GM04503 (cell line): Measurements from ENCODE around the gene FUT4.
"Not testable (repeated sequence)": the region's sequence is repeated elsewhere in the genome, so short reads cannot be mapped to it uniquely, and the experiment has no call there.

Experiments used
- DNase-seq: peaks from one replicate; pipeline ENCODE4 v3.0.0-alpha.2; 2012; ENCODE audit warnings: low read depth

Gene FUT4

DNA sequence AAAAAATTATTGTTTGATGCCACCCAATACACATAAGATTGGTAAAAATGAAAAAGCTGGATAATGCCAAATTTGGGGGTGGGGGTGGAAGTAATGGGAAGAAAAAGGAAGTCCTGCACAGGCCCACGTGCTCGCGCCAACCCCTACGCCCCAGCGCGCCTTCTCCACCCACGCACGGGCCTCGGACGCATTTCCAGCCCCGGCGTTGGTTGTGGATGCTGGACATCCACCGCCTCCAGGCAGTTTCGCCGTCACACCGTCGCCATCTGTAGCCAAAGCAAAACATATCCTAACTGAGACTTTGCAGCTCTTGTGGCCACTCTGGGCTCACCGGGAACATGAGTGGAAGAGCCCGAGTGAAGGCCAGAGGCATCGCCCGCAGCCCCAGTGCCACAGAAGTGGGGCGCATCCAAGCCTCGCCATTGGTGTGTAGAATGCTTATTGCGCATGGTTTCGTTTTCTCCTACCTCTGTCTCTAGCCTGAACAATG lies 23.5 kb downstream of the FUT4 start, which contains the start of gene PIWIL4:
Gene PIWIL4 (plus strand): TSS at position 188 of the 490 bp plus-strand sequence. CDS start 151 bp downstream, at position 339.
- DNase-seq: no peak

DNA sequence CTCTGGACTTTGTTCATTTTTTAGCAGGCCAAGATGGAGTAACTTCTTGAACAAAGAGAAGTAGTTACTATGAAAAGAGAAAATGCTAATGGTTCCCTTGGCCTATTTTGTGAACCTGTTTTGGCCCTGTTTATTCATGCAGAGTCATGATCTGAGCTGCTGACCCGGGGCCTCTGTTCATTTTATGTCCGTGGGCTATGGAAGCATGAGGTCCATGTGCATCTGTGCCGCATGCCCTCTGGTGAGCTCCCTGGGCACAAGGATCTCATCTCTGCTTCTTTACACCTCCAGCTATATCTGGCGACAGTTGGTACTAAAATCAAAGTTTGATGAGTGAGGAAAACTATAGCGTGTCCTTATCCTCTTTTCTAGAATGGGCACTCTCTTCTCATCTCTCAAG lies 24.5 kb downstream of the FUT4 start:
- DNase-seq: no peak

DNA sequence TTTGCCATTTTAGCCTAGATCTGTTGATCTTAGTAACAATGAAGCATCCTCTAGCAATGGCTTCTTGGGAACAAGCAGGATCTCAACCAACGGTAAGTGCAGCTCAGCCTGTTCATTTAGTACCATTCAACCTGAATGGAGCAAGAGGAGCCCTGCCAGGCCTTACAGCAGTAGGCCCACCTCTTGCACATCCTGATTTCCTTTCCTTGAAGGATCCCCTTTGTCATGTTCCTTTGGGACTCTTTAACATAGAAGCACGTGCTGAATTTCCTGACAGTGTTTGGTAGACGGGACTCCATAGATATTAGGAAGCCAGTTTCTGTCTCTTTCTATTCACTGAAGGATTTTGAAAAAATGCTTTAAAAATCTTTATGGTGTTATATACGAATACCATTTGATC lies 25.0 kb downstream of the FUT4 start:
- DNase-seq: no peak

DNA sequence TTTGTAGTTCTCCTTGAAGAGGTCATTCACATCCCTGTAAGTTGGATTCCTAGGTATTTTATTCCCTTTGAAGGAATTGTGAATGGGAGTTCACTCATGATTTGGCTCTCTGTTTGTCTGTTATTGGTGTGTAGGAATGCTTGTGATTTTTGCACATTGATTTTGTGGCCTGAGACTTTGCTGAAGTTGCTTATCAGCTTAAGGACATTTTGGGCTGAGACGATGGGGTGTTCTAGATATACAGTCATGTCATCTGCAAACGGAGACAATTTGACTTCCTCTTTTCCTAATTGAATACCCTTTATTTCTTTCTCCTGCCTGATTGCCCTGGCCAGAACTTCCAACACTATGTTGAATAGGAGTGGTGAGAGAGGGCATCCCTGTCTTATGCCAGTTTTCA lies 29.3 kb downstream of the FUT4 start:
- not testable (repeated sequence) for DNase-seq

DNA sequence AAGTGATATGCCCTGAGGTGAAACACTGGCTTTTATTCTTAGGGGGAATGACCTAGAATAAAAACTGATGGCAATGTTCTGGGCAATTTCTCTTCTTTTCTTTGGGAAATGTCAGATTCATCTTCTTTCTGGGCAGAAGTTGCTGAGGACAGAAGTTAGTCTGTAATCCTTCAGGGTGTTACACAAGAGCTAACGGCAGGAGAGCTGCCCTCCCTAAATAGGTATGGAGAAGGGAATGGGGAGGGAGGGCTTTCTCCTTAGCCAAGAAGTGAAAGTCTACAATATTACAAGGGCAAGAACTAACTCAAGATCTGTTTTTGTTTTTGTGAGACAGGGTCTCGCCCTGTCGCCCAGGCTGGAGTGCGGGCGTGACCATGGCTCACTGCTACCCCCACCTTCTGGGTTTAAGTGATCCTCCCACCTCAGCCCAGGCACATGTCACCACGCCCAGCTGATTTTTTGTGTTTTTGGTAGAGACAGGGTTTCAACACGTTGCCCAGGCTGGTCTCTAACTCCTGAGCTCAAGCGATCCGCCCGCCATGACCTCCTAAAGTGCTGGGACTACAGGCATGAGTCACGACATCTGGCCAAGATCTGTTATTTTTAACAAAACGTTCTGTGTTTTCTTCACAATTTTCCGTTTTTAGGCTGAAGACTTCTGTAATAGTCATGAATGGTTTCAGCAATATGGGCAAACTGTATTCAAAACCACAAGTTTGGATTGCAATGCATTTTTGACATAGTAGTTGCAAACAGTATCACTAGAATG lies 30.7 kb downstream of the FUT4 start:
- DNase-seq: peak; percentile 73

DNA sequence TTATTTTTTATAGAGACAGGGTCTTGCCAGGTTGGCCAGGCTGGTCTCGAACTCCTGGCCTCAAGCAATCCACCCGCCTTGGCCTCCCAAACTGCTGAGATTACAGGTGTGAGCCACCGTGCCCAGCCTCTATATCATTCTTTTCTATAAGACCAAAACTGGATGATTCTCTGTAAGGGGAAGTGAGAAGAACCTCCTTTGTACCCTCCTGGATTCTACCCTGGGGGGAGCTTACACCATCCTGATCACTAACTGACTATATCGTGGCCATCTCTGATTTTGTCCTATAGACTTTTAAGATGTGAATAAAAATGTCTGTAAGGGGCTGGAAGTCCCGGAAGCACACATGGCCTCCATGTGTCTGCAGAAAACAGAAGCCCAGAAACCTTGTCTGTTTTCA lies 32.6 kb downstream of the FUT4 start:
- DNase-seq: no peak

DNA sequence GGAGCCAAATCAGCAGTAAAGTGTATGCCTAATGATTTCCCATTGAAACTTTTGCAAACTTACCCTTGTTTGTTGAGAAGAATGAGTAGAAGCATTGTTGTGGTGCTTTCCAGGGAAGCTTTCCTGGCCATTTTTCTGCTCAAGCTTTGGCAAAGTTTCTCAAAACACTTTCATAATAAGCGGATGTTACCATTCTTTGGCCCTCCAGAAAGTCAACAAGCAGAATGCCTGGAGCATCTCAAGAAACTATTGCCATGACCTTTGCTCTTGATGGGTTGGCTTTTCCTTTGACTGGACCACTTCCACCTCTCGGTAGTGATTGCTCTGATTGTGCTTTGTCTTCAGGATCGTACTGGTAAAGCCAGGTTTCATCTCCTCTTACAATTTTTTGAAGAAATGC lies 34.1 kb downstream of the FUT4 start:
- DNase-seq: no peak

DNA sequence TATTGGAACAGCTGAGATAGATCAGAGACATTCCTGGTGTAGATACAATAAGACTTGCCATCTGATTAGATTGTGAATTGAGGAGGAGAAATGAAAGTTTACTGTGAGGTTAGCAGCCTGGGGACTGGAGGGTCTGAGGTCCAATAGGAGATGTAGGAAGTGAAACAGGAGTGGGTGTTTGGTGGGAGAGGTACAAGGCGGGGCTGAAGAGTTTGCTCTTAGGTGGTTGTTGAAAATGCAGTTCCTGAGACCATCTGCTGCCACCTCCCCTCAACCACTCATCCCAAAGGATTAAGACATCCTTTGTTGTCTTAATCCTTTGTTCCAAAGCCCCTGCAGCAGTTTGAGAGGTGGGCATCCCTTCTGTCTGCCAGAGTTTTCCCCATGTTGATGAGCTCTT lies 38.2 kb downstream of the FUT4 start:
- DNase-seq: no peak

DNA sequence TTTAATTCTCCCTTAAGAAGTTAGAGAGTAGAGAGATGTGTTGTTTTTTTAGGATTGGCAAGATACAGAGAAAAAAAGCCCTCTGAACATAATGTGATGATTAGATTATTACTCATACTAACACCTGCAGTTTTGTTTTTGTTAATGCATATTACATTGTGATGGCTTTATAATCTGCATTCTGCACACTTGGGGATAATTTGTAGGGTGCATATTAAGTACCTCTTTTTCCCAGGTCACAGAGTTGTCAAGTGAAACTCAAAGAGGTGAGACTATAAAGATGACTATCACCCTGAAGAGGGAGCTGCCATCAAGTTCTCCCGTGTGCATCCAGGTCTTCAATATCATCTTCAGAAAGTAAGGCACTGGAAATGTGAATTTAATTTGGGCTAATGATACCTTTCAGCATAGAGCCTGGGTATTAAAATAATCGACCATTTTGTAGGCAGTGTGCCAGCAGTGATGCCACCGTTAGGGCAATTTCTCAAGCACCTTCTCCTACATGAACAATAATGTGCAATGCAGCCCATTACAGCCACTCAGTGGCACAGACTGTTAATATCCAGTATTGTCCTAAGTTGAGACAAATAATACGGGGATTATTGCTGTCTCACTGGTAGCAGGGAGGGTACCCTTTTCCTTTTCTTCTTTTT lies 39.6 kb downstream of the FUT4 start:
- DNase-seq: no peak

DNA sequence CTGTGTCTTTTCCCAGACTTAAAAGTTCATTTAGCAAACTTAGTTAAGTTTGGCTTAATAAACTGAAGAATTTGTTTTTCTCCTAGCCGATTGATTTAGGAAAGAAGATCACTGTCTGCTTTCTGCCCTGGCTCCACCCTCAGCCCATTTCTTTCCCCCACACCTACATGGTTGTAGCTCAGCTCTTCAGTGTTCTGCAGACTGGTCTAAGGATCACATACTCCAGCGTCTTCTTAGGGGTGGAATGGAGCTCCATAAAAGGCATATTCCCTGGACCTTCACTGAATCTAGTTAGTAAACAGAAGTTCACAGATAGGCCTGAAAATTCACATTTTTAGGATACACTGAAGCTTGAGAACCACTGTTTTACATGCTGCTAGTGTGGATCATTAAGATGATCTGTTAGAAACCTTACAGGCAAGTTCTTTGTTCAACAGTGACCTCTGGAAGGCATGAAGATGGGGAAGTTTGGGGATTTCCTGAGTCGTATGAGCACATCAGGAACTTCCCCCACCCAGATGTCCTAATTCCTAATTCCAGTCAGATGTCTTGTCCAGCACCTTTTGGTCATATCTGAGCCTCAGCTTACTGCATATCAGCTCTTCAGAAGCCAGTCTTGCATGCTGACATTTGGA lies 40.3 kb downstream of the FUT4 start:
- DNase-seq: no peak

DNA sequence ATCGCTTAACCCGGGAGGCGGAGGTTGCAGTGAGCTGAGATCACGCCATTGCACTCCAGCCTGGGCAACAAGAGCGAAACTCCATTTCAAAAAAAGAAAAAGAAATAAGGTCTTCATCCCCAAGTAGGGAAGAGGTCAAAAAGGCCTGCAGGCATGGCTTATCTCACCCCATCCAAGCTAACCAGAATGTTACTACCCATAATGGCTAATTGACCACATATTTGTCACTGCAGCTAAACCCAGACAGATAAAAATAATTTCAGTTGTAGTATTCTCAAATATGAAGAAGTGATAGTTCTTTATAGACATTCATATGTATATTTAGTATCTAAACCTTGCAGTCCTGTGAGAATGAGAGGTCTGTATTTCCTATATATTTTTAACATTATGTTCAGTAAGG lies 41.3 kb downstream of the FUT4 start:
- no peak for DNase-seq

DNA sequence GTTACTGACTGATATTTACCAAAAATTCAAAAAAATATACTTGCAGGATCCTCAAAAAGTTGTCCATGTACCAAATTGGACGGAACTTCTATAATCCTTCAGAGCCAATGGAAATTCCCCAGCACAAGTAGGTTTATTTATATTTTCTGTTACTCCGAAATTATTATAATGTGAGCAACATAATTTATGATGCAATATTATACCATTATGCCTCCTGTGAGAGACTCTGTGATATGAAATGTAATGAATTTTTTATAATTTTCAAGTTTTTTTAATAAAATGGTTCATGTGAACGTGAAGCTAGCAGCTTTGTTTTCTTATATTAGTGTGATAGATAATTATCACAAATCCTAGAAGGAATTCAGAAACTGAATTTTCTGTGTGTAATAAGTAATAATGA lies 41.7 kb downstream of the FUT4 start:
- DNase-seq: no peak

DNA sequence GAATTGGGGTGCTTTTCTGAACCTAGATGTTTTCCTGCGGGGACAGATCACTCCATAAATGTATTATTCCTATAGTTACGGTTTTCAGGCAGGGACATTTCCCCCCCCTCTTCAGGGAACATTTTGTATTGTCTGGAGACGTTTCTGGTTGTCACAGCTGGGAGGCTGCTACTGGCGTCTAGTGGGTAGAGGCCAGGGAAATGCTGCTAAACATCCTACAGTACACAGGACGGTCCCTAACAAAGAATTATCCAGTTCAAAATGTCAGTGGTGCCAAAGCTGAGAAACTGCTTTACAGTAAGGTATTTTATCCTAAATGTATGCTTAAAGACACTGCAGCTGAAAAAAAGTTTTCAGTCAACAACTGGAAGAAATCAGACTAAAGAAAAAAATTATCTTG lies 42.8 kb downstream of the FUT4 start:
- DNase-seq: no peak

DNA sequence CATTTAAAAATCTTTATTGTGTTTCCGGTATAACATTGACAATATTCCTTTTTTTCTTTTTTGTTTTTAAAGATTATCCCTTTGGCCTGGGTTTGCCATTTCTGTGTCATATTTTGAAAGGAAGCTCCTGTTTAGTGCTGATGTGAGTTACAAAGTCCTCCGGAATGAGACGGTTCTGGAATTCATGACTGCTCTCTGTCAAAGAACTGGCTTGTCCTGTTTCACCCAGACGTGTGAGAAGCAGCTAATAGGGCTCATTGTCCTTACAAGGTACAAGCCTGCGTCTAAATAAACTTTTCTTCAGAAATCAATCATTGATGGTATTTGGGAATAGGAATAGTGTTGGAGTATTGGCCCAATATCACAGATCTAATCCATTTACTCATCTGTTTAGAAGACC lies 43.3 kb downstream of the FUT4 start:
- DNase-seq: no peak

DNA sequence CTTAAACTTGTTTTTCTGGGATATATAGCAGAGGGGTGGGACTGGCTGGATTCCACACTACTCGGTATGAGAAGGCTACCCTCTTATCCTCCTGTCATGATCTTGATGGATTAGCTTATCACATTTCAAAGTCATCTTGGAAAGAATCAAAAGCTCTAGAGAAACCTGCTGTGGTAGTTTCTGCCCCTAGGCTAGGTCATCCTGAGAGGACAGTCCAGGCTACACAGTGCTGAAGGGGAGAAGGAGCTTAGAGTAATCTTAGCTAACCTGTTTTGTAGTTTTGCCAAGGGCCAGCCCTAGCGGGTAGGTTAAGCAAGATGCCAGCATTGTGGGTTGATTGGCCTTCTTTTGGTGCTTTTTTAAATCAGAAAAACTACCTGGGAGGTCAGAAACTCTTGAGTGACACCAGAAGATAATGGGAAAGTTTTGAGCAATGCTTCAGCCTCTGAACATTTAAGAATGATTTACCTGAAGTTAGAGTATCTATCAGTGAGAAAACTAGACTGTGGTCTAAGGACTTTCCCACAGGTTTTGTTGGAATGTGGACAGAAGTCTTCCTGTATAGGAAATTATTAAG lies 44.7 kb downstream of the FUT4 start:
- no peak for DNase-seq

DNA sequence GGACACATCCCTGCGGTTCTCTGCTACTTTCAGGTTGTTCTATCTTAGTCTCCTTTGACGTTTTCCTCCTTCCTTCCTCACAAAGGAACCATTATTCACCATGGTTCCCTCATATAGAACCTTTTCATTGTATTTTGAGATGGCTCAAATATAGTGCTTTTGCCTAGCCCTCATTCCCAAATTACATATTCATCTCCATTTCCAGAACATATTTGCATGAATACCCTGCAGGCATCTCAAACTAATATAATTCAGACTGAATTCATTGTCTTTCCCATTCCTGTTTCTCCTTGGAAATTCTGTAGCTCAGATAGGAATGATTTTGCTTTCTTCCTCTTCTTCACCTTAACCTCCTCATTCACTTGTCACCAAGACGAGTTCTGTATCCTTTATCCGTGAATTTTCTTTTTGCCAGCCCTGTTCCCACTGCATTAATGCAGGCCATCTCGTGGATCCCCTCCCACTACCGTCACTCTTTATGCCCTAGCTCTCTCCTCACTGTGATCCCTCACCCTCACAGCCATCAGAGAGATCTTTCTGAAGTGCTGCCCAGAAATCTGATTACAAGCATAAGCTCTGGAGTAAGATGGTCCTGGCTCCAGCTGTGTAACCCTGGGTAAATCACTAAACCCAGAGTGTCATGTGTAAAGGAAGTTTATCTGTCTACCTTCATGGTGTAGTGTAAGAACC lies 46.8 kb downstream of the FUT4 start:
- DNase-seq: no peak

DNA sequence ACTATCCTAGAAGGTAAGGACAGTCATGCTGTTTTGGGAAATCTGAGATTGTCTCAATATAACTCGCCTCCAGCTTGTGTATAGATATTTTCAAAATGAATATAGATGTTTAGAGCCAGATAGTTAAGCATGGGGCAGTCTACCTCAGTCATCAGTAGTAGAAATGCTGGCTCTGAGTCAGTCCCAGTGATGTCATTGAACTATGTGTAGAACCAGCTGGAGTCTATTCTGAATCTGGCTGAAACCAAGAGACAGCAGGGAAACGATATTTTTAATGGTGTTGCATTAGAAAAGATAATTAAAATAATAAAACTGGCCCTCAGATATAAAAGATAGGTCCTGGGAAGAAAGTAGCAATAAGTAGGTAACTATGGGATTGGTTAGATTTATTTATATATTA lies 49.3 kb downstream of the FUT4 start:
- DNase-seq: no peak

DNA sequence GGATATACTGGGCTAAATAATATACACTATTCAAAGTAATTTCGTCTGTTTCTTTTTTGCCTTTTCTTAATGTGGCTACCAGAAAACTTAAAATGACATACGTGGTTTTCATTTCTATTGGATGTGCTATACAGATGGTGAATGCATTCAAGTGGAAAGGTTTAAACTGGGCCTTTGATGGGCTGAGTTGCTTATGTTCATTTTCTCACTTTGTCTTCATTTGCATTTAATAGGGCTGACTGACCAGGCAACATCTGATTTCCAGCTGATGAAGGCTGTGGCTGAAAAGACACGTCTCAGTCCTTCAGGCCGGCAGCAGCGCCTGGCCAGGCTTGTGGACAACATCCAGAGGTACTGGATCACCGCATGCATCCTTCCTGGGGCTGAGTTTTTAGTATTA lies 51.4 kb downstream of the FUT4 start:
- no peak for DNase-seq

DNA sequence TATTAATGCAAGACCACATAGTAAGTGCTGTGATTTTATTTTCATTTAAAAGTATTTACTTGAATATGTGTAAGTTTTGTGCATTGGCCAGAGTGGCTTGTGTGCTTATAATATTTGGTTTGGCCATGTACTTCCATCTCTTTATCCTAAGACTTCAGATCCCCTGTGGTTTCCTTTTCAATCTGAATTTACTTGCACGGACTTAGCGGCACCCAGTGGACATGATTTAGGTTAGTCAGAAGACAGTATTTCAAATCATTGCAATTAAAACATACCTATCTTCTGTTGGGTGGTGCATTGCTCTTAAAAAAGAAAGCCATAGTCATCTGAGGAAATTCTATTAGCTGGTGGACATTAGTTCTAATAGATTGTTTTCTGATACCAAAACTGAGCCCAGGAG lies 54.2 kb downstream of the FUT4 start:
- no peak for DNase-seq
